ENCODE results near the gene PLEKHG3.

PLEKHG3 gene

DNA sequence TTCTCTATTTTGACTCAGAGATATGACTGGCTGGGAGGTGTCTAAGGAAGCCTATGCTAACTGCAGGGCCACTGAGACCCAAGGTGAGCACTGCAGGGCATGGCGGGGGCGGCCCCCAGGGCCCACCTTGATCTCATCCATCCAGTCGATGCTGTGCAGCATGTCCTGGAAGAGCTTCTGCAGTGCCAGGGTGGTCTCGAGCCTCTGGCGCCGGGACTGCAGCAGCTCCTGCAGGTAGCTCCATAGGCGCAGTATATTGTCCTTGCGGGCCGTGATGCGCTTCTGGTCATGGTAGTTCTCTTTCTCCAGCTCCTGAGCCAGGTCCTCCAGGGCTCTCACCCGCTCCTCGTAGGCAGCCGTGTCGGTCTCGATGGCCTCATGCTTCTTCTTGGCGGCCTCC, 91.0 kb downstream of the PLEKHG3 start:
- H3K9ac ChIP-seq (ENCODE audit: insufficient read length) = no peak overlapping the region
- TF ChIP-seq POLR2AphosphoS5 (IDR thresholded peaks at IDR 0.05; ENCODE audit: borderline replicate concordance, low read depth, low read length) (no peak), FOXP2 (optimal IDR thresholded peaks at IDR 0.05; ENCODE audit: control extremely low read depth, extremely low read length, insufficient read depth) (no peak), EZH2 (IDR thresholded peaks at IDR 0.05) (no peak)
- H3K36me3 ChIP-seq (ENCODE audit: insufficient read depth, low read length) = no peaks in the 10 kb centered on the region
- no peak for DNase-seq (ENCODE audit: low read depth, low spot score)
- no peak overlapping the region for H3K27ac ChIP-seq
- H3K4me3 ChIP-seq = no peak overlapping the region
- no peaks in the 10 kb centered on the region for H3K9me3 ChIP-seq (ENCODE audit: low read depth, low read length)

- Histone ChIP-seq H3K9me3 (ENCODE audit: low read depth, low read length) (no peaks in the 10 kb centered on the region), H3K36me3 (ENCODE audit: insufficient read depth, low read length) (no peaks in the 10 kb centered on the region), H3K4me3 (no peak overlapping the region), H3K9ac (ENCODE audit: insufficient read length) (no peak overlapping the region), H3K27ac (no peak overlapping the region)
- TF ChIP-seq POLR2AphosphoS5 (IDR thresholded peaks at IDR 0.05; ENCODE audit: borderline replicate concordance, low read depth, low read length) (no peak), FOXP2 (optimal IDR thresholded peaks at IDR 0.05; ENCODE audit: control extremely low read depth, extremely low read length, insufficient read depth) (no peak), EZH2 (IDR thresholded peaks at IDR 0.05) (no peak)
- DNase-seq (ENCODE audit: low read depth, low spot score) = no peak
Measured at GRCh38 chr14:64795921-64796320, 91.7 kb downstream of the PLEKHG3 start.

DNA sequence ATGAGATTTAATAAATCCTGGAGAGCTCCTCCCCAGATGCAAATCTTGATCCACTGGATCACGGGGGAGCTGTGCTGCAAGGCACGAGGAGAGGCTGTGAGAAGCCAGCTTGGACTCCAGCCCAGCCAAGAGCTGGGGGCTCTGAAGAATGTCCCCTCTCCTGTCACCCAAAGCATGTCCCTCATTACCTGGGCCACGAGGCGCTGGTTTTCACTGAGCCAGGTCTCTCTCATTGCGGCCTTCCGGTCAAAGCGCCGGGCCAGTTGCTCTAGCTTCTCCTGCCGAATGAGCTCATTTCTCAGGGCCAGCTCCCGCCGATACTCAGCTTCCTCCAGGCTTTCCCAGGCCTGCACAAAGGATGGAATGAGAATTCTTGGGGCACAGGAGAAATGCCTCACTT, 92.1 kb downstream of the PLEKHG3 start:
- Histone ChIP-seq H3K27ac (no peak overlapping the region), H3K36me3 (ENCODE audit: insufficient read depth, low read length) (no peaks in the 10 kb centered on the region), H3K9ac (ENCODE audit: insufficient read length) (no peak overlapping the region), H3K9me3 (ENCODE audit: low read depth, low read length) (no peaks in the 10 kb centered on the region), H3K4me3 (no peak overlapping the region)
- DNase-seq (ENCODE audit: low read depth, low spot score) = no peak
- TF ChIP-seq POLR2AphosphoS5 (IDR thresholded peaks at IDR 0.05; ENCODE audit: borderline replicate concordance, low read depth, low read length) = no peak
- TF ChIP-seq EZH2 (IDR thresholded peaks at IDR 0.05) = no peak
- no peak for TF ChIP-seq FOXP2 (optimal IDR thresholded peaks at IDR 0.05; ENCODE audit: control extremely low read depth, extremely low read length, insufficient read depth)

- no peak overlapping the region for H3K9ac ChIP-seq (ENCODE audit: insufficient read length)
- no peak overlapping the region for H3K4me3 ChIP-seq
- no peak overlapping the region for H3K27ac ChIP-seq
- no peak for TF ChIP-seq EZH2 (IDR thresholded peaks at IDR 0.05)
- no peak for TF ChIP-seq FOXP2 (optimal IDR thresholded peaks at IDR 0.05; ENCODE audit: control extremely low read depth, extremely low read length, insufficient read depth)
- TF ChIP-seq POLR2AphosphoS5 (IDR thresholded peaks at IDR 0.05; ENCODE audit: borderline replicate concordance, low read depth, low read length) = no peak
- DNase-seq (ENCODE audit: low read depth, low spot score) = no peak
- no peaks in the 10 kb centered on the region for H3K36me3 ChIP-seq (ENCODE audit: insufficient read depth, low read length)
- H3K9me3 ChIP-seq (ENCODE audit: low read depth, low read length) = no peaks in the 10 kb centered on the region
Measured at GRCh38 chr14:64799555-64799954, 95.3 kb downstream of the PLEKHG3 start.

Data from SK-N-MC (cell line).